ENCODE measurements around the gene AMPH.

GRCh38 chr7:38675494-38676106 lies 44.4 kb upstream of the AMPH start:
- TF ChIP-seq POLR2A (conservative IDR thresholded peaks at IDR 0.05) (no peak), EZH2 (IDR thresholded peaks at IDR 0.05; ENCODE audit: borderline replicate concordance, low read depth, low read length) (no peak), PHF21A (IDR thresholded peaks at IDR 0.05; ENCODE audit: borderline replicate concordance, low read depth) (no peak), ILK (tag; IDR thresholded peaks at IDR 0.05; ENCODE audit: borderline replicate concordance, low read depth) (no peak), ZNF707 (CRISPR knock-in tag; conservative IDR thresholded peaks at IDR 0.05) (no peak), ZNF175 (CRISPR knock-in tag; IDR thresholded peaks at IDR 0.05; ENCODE audit: low read depth) (no peak), ZNF507 (tag; conservative IDR thresholded peaks at IDR 0.05) (no peak)
- TF ChIP-seq, protein P1, sequence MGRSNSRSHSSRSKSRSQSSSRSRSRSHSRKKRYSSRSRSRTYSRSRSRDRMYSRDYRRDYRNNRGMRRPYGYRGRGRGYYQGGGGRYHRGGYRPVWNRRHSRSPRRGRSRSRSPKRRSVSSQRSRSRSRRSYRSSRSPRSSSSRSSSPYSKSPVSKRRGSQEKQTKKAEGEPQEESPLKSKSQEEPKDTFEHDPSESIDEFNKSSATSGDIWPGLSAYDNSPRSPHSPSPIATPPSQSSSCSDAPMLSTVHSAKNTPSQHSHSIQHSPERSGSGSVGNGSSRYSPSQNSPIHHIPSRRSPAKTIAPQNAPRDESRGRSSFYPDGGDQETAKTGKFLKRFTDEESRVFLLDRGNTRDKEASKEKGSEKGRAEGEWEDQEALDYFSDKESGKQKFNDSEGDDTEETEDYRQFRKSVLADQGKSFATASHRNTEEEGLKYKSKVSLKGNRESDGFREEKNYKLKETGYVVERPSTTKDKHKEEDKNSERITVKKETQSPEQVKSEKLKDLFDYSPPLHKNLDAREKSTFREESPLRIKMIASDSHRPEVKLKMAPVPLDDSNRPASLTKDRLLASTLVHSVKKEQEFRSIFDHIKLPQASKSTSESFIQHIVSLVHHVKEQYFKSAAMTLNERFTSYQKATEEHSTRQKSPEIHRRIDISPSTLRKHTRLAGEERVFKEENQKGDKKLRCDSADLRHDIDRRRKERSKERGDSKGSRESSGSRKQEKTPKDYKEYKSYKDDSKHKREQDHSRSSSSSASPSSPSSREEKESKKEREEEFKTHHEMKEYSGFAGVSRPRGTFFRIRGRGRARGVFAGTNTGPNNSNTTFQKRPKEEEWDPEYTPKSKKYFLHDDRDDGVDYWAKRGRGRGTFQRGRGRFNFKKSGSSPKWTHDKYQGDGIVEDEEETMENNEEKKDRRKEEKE (IDR thresholded peaks at IDR 0.05; ENCODE audit: borderline replicate concordance in 1 of 2, control insufficient read depth in 1 of 2, low read depth in 2 of 2, low read length in 1 of 2) = no peak
- TF ChIP-seq, protein P2, sequence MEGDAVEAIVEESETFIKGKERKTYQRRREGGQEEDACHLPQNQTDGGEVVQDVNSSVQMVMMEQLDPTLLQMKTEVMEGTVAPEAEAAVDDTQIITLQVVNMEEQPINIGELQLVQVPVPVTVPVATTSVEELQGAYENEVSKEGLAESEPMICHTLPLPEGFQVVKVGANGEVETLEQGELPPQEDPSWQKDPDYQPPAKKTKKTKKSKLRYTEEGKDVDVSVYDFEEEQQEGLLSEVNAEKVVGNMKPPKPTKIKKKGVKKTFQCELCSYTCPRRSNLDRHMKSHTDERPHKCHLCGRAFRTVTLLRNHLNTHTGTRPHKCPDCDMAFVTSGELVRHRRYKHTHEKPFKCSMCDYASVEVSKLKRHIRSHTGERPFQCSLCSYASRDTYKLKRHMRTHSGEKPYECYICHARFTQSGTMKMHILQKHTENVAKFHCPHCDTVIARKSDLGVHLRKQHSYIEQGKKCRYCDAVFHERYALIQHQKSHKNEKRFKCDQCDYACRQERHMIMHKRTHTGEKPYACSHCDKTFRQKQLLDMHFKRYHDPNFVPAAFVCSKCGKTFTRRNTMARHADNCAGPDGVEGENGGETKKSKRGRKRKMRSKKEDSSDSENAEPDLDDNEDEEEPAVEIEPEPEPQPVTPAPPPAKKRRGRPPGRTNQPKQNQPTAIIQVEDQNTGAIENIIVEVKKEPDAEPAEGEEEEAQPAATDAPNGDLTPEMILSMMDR (IDR thresholded peaks at IDR 0.05 in 2 of 3, conservative IDR thresholded peaks at IDR 0.05 in 1 of 3; ENCODE audit: insufficient read depth in 2 of 3, low read depth in 1 of 3, low read length in 3 of 3) = no peak
- TF ChIP-seq, protein P3, sequence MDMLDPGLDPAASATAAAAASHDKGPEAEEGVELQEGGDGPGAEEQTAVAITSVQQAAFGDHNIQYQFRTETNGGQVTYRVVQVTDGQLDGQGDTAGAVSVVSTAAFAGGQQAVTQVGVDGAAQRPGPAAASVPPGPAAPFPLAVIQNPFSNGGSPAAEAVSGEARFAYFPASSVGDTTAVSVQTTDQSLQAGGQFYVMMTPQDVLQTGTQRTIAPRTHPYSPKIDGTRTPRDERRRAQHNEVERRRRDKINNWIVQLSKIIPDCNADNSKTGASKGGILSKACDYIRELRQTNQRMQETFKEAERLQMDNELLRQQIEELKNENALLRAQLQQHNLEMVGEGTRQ (CRISPR knock-in tag; IDR thresholded peaks at IDR 0.05) = no peak

Data from K562 (cell line).